HL-60/S4 (cell line): ENCODE data around the gene MMP24.

Experiments
- in situ Hi-C: fragments of 300-500 bp; cut with MboI; formaldehyde crosslinking; loops from 2 replicates; pipeline ENCODE4 v1.14.3; 2022; ENCODE audit warnings: low sequenced_read_pairs

Gene MMP24

GRCh38 chr20:35215066-35215956, 11.2 kb upstream of the MMP24 start:
- in situ Hi-C loops: no loop called here

- in situ Hi-C loops: no loop called here
These were observed 9.9 kb upstream of the MMP24 start for GRCh38 chr20:35216541-35216940.

GRCh38 chr20:35223941-35224340, 2.5 kb upstream of the MMP24 start:
- in situ Hi-C loops: no loop called here

DNA sequence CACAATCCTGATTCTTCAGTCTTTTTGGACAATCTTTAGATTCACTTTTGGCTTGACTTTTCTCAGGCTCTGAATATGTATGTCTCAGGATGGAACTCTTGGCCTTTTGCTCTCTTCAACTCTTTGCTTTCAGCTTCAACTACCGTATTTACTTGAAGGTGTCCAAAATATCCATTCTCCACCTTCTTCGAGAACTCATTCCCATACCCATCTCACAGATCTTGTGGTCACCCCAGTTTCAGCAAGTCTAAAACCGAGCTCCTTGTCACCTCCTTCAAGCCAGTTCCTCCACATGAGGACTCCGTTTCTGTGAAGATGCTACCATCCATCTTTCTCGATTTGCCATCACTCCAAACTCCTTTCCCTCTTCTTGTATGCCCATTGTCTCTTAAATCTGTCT, 2.0 kb upstream of the MMP24 start:
- in situ Hi-C loops: no loop called here

DNA sequence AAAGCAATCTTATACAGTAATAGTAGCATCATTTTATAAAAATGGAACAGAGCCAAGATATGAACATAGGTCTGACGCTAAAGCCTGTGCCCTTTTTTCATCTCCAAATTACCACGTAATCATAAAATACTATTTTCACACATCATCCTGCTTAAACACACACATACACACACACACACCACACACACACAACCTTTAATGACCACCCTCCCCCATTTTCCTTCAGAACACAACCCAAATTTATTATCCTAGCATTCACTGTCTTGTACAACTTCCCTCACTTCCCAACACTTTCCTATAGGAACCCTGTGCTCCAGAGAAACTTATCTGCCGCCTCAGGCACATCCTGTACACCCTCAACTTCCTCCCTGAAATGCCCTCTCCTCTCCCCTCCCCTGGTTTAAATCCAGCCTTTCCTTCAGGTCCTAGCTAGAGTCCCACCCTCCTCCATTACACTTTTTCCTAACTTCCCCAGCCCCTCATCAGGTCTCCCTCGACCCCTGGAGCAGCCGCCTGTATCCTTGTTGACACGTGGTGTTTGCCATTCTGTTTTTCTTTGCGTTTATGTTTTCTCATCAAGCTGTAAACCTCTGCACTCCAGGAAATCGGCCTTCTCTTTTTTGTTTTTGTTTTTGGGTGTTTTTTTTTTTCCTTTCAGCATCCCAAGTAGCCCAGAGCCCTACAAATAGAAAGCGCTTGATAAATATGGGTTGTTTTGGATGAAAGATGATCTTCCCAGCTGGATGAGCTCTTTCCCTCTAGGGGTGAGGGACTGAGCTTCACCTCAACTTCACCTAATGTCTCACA, 968 bp upstream of the MMP24 start:
- in situ Hi-C loops: no loop called here

GRCh38 chr20:35226884-35227681, 593 bp downstream of the MMP24 start:
- in situ Hi-C loops: no loop called here

DNA sequence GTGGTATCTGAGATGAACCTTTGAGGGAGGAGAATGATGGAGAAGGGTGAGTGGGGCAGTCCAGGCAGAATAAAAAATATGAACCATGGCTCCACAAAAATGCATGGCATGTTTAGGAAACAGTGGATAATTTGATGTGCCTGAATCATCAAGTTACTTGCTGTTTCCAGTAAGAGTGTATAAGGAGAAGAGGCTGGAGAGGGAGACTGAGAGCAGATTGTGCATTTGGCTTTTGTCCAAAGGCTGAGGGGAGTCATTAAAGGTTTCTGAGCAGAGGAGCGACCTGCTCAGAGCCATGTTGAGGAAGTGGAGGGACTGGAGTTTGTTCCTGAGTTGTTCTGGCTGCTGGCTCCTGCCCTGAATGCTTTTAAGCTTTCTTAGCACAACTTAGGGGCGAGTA, 6.1 kb downstream of the MMP24 start:
- in situ Hi-C loops: no loop called here

DNA sequence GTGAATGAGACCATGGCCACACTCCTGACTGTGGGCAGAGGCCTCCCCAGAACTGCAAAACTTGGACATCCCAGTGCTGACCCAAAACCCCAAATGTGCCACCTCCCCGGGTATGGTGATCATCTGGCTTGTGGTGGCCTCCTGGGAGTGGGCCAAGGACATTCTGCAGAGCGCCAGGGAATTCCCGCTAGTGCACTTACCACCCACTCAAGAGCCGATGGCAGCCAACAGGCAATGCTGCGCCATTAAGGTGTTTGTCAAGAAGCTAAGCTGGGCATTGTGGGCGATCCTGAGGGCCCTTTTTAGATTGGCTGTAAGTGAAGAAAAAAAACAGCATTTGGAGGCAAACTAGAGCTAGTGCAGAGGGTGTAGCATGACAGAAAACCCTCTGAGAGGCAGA, 9.4 kb downstream of the MMP24 start:
- in situ Hi-C loops: no loop called here

GRCh38 chr20:35237486-35237885, 11.0 kb downstream of the MMP24 start:
- in situ Hi-C loops: no loop called here

GRCh38 chr20:35238170-35238569, 11.7 kb downstream of the MMP24 start:
- in situ Hi-C loops: no loop called here

DNA sequence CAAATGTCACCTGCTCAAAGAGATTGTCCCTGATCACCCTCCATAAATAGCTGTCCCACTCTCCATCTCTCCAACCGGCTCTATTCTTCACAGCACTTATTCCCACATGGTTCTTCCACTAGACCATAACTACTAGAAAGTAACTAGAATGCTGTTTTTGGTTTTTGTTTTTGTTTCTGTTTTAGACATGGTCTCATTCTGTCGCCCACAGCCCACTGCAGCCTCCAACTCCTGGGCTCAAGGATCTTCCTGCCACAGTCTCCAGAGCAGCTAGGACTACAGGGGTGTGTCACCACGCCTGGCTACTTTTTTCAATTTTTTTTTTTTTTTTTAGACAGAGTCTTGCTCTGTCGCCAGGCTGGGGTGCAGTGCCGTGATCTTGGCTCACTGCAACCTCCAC, 12.2 kb downstream of the MMP24 start:
- in situ Hi-C loops: no loop called here

DNA sequence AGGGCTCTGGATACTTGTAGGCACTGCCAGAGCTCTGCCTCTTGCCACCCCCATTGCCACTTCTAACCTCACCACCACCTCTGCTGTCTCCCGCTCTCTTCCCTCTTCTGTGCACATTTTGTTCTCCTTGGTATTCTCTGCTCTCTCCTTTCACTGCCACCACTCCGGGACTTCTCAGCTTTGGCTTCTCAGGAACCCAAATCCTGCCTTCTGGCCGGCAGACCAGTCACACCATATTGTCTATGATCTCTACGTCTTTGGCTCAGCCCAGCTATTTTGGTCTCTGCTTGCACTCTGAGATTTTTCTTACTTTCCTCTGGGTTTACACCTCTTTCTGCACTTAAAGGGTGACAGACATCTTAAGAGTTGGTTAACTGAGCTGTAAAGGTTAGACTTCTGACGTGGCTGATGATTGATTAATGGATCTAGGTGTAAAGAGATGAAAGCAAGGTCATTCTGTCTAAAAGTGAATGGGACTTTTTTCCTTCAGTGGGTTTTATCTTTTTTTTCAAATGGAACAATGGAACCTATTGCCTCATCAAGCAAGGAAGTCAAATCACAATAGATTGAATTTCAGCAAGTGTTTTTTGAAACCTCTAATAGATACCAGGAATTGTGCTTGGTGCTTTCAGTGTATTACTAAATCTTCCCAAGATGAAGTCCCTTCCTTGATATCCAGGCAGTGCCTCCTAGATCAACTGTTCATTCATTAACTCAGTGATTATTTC, 13.8 kb downstream of the MMP24 start:
- in situ Hi-C loops: no loop called here

- in situ Hi-C loops: no loop called here
These were observed 14.4 kb downstream of the MMP24 start for GRCh38 chr20:35240811-35241293.

DNA sequence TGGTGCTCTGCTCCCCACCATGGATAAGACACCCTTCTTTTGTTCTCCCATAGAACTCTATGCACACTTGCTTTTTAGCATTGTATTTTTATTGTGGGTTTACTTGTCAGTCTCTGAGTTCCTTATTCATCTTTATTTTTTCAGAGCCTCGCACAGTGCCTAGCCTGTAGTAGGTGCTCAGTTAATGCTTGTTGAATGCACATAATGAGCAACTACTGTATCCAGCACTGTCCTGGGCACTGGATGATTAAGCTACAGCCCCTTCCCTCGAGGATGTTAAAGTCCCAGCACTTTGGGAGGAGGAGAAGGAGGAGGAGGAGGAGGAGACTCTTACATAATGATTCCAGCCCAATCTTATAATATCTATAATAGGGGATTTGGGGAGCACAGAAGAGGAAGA, 16.8 kb downstream of the MMP24 start:
- in situ Hi-C loops: no loop called here

- in situ Hi-C loops: no loop called here
These were observed 17.5 kb downstream of the MMP24 start for GRCh38 chr20:35243986-35244385.

DNA sequence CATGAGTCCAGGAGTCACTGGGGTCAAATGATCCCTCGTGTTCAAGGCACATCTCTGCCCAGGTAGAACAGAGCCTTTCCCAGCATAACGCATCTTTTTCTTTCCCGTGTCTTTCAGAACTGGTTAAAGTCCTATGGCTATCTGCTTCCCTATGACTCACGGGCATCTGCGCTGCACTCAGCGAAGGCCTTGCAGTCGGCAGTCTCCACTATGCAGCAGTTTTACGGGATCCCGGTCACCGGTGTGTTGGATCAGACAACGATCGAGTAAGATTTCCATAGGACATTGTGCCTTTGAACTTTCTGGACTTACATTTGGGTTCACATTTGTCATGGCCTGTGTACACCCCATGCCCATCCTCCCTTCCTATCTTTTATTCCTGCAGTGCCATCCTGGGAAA, 20.2 kb downstream of the MMP24 start:
- in situ Hi-C loops: no loop called here

DNA sequence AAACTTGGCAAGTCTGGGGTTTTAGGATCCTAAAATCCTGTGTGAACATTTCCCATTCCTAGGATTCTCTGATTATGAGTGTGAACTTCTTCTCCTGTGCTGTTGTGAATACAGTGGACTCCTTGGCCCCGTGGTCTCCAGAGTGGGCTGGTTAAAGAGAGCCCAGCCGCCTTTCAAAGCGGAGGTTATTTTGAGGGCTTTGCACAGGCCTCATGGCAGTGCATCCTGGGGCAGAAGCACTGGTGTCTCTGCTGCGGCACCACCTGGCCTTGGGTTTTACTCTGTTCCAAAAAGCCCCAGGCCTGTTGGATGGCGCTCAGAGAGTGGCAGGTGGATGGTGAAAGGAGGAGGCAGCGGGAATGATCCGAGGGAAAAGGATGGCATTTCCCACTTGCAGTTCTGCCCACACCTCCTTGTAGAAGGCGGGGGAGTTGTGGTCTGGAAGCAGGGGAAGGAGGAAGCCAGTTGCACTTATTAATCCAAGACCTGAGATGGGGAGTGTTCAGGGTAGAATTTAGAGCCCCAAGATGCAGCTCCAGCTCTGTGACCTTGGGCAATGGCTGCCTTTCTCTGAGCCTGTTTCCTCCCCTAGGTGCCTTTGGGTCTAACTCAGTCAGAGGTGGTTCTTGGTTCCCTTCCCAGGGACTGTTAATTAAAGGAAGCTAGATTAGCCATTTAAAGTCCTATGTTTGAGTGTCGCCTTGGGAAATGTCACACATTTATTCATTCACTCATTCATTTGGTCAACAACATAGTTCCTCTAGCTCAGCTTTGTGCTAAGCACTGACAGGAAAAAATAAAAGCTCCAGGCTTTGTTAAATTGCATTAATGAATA, 22.4 kb downstream of the MMP24 start:
- in situ Hi-C loops: no loop called here

- in situ Hi-C loops: loop anchor here (25.0 kb wide), 1 partner anchor 389 kb away; the partner anchor contains the start of gene GGT7
These were observed 25.1 kb downstream of the MMP24 start for GRCh38 chr20:35251613-35251940.

DNA sequence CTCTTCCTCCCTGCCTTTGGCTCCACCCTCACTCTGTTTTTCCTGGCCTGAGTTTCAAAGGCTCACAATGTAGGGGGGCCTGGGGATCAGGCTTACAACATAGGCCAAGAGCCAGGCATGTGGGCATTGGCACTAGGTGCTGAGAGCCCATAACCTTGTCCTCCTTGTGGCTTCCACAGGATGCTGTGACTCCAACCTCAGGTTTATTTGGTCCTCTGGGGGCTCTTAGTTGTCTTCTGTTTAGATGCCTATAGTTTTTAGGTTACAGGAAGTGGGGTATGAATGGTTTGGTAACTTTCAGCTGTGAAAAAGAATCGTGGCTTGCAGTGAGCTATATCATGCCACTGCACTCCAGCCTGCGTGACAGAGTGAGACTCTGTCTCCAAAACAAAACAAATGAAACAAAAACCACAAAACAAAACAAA, 25.6 kb downstream of the MMP24 start:
- in situ Hi-C loops: loop anchor here (25.0 kb wide), 1 partner anchor 390 kb away; the partner anchor contains the start of gene GGT7
